Erythroblast (primary cell): ENCODE results near the gene IL1RAPL2.

Experiments
- GATA1 ChIP-seq: IDR thresholded peaks from 2 replicates; pipeline ENCODE4 v1.6.1; 2011; ENCODE audit warnings: low read depth, mild to moderate bottlenecking, control low read depth, low read length, moderate library complexity
- POLR2A ChIP-seq: IDR thresholded peaks from 2 replicates; pipeline ENCODE4 v1.6.1; 2011; ENCODE audit warnings: mild to moderate bottlenecking, low read length

- TF ChIP-seq POLR2A (no peak), GATA1 (no peak)
Observed at GRCh38 chrX:105458846-105459245, 892.8 kb downstream of the IL1RAPL2 start.
